ENCODE data around the gene TSPY9.
"Not testable (repeated sequence)": the region's sequence is repeated elsewhere in the genome, so short reads cannot be mapped to it uniquely, and the experiment has no call there.

TSPY9 gene, protein sequence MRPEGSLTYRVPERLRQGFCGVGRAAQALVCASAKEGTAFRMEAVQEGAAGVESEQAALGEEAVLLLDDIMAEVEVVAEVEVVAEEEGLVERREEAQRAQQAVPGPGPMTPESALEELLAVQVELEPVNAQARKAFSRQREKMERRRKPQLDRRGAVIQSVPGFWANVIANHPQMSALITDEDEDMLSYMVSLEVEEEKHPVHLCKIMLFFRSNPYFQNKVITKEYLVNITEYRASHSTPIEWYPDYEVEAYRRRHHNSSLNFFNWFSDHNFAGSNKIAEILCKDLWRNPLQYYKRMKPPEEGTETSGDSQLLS

GRCh38 chrY:9486967-9487366 lies at the start of gene TSPY9:
Gene TSPY9, plus strand, starts transcription at chrY:9487267. Its CDS starts 46 bp downstream, at chrY:9487313.
- not testable (repeated sequence) for DNase-seq (ENCODE audit: low read depth)

DNA sequence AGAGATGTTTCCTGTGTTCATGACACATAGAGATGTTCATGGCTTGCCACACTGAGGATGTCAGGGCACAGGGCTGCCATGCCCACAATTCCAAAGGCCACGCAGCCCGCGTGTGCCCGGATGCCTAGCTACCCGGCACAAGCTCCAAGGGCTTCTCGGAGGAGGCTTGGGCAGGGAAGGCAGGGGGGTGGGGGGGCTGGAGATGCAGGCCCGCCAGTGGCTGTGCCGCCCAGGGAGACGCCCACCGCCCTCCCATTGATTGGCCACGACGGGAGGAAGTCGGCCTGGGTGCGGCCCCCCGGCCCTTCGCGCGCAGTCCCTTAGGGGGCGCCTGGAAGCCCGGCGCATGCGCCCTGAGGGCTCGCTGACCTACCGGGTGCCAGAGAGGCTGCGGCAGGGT lies 20.4 kb upstream of the TSPY9 start, which contains the start of gene TSPY1:
TSPY1 (plus strand) TSS at position 301 of the 400 bp plus-strand sequence; CDS start at position 347, 46 bp downstream.
- DNase-seq (ENCODE audit: low read depth), result not testable (repeated sequence)

DNA sequence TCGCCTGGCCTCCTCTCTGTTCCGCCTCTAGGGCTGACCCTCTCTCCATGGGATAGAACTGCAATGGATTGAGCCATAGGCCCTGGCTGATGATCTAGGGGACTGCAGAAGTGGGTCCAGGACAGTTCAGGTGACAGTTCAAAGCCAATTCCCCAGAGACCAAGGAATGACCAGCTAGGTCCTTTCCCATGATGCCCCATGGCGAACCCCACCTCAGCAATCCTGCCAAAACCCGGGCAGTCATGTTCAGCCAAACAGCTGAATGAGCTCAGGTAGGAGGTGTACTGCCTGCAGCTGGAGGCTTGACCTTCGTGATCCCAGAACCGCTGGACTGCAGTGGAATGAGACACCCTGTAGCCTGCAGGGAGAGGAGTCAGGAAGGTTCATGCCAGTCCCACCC lies 17.3 kb downstream of the TSPY9 start:
- not testable (repeated sequence) for DNase-seq (ENCODE audit: low read depth)

DNA sequence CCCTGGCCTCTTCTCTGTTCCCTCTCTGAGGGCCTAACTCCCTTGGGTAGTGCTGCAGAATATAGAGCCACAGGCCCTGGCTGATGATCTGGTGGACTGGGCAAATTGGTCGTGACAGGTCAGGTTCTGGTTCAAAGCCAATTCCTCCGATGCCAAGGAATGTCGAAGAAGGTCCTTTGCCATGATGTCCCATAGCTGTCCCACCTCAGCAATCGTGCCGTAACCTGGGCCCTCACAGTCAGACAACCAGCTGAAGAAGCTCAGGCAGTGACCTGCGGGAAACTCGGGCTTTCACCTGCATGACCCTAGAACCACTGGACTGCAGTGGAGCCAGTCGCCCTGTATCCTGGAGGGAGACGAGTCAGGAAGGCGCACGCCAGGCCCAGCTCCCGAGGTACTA lies 29.2 kb downstream of the TSPY9 start:
- DNase-seq (ENCODE audit: low read depth), result not testable (repeated sequence)

DNA sequence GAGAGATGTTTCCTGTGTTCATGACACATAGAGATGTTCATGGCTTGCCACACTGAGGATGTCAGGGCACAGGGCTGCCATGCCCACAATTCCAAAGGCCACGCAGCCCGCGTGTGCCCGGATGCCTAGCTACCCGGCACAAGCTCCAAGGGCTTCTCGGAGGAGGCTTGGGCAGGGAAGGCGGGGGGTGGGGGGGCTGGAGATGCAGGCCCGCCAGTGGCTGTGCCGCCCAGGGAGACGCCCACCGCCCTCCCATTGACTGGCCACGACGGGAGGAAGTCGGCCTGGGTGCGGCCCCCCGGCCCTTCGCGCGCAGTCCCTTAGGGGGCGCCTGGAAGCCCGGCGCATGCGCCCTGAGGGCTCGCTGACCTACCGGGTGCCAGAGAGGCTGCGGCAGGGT lies 40.5 kb downstream of the TSPY9 start, which contains the start of gene TSPY10:
TSPY10 (plus strand) TSS at position 301 of the 400 bp plus-strand sequence; CDS start at position 347, 46 bp downstream.
- not testable (repeated sequence) for DNase-seq (ENCODE audit: low read depth)
